GM12872 (cell line): ENCODE results near the gene AUNIP.

Source experiments
- CTCF ChIP-seq: IDR thresholded peaks from 3 replicates; pipeline ENCODE4 v1.5.1; 2011; ENCODE audit warnings: low read depth, mild to moderate bottlenecking, low read length, moderate library complexity; ENCODE audit not compliant: insufficient read depth

The AUNIP gene

GRCh38 chr1:25809929-25810328, 49.3 kb downstream of the AUNIP start:
- TF ChIP-seq CTCF: no peak

DNA sequence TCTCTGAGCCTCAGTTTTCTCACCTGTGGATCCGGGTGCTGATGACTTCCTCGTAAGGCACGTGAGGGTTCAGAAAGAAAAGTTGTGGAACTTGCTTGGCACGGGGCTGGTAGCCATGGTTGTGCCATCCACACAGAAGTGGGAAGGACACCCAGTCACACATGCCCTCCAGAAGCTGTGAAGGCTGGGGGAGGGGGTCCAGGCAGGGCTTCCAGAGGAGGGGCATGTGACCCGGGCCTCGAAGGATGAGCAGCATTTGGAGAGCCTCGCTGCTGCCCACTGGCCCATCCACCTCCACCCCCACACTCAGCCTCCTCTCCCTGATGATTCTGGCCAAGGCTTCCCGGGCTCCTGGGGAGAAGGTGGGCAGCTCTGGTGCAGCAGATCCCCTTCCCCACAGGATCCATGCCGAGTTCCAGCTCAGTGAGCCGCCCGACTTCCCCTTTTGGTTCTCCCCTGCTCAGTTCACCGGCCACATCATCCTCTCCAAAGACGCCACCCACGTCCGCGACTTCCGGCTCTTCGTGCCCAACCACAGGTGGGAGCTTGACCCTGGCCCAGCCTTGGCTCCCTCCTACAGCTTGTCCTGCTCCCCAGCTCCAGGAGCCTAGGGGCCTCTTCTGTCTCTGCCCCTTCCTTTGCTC, 49.9 kb downstream of the AUNIP start:
- no peak for TF ChIP-seq CTCF

DNA sequence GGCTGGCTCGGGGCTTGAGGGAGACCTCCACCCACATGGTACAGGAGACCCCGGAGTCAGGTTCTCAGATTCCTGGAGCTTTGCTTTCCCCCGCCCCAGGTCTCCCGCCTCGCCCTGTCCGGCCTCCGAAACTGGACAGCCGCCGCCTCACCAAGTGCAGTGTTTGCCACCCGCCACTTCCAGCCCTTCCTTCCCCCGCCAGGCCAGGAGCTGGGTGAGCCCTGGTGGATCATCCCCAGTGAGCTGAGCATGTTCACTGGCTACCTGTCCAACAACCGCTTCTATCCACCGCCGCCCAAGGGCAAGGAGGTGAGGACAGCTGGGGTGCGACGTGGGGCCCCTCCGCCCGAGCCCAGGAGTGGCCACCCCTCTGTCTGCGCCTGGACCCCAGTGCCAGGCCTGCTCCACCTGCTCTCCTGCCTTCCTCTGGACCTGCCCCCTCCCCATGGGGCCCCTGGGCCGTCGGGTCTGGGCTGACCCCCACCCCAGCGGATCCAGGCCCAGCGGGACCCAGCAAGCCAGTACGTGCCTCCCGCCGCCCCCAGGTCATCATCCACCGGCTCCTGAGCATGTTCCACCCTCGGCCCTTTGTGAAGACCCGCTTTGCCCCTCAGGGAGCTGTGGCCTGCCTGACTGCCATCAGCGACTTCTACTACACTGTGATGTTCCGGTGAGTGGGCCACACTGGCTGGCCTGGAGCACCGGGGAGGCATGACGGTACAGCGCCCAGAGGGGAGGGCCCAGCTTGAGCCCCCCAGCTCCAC, 50.6 kb downstream of the AUNIP start:
- no peak for TF ChIP-seq CTCF

DNA sequence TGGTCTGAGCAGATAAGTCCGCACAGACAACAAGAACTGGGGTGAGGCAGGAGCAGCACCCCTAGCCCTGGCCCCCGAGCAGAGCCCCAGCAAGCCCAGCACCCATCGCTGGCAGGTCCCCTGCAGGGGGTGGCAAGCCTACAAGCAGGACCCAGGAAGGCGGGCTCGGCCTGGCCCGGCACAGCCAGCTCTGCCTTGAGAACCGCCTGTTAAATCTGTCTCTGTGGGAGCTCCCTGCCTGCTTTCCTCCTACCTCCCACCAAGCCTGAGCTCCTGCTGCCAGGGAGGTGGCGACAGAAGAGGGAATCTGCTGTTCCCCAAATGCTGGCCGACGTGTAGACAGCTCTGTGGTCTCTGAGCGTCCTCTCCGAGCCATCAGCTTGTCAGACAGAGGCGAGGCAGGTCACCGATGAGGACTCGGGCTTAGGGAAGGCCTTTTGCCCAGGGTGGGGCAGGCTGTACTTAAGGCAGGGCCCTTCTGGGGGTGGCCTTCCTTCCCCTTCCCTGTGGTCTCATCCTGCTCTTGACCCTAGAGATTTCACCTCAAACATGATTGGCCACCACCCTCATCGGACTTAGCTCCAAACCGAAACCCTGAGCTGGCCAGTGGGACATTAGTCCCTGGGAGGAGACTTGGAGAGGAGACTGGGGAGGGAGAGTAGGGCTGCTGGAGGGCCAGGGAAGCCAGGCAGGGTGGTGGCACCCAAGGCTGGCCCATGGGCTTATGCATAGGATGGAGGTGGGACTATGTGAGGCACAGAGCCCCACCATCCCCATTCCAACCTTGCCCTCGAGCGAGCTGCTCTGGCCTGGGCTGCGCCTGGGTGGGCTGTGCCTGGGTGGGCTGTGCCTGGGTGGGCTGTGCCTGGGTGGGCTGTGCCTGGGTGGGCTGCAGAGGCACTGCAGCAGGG, 51.5 kb downstream of the AUNIP start:
- no peak for TF ChIP-seq CTCF

- TF ChIP-seq CTCF: no peak
Measured at GRCh38 chr1:25806418-25806817, 52.8 kb downstream of the AUNIP start.

GRCh38 chr1:25805863-25806225, 53.4 kb downstream of the AUNIP start:
- no peak for TF ChIP-seq CTCF
